ENCODE data around the gene FTO. TPM values are rescaled to one million over a fixed set of nuclear protein-coding genes. Genes with fewer than 3 reads are reported as not detected.

FTO gene
- total RNA-seq, 1 experiment from 2014 or later: 129 TPM

GRCh38 chr16:54152362-54153239 is 448.6 kb downstream of the FTO start:
- H3K27ac ChIP-seq: no peak overlapping the region

GRCh38 chr16:54153240-54153934 is 449.4 kb downstream of the FTO start:
- no peak overlapping the region for H3K4me3 ChIP-seq
- no peak for DNase-seq
- H3K4me1 ChIP-seq: no peaks in the 10 kb centered on the region
- H3K36me3 ChIP-seq: no peaks in the 10 kb centered on the region
- no peaks in the 10 kb centered on the region; the same call in 1 of the 2 replicates for H3K9me3 ChIP-seq (replicated peaks)
- no peak overlapping the region for H3K27ac ChIP-seq
- no peaks in the 10 kb centered on the region for H3K27me3 ChIP-seq

More at GRCh38 chr16:54152362-54153239, 448.6 kb downstream of the FTO start:
- H3K9me3 ChIP-seq (replicated peaks): no peaks in the 10 kb centered on the region; the same call in 1 of the 2 replicates
- no peak overlapping the region for H3K4me3 ChIP-seq
- no peaks in the 10 kb centered on the region for H3K27me3 ChIP-seq
- H3K36me3 ChIP-seq: no peaks in the 10 kb centered on the region
- DNase-seq: no peak
- H3K4me1 ChIP-seq: no peaks in the 10 kb centered on the region

DNA sequence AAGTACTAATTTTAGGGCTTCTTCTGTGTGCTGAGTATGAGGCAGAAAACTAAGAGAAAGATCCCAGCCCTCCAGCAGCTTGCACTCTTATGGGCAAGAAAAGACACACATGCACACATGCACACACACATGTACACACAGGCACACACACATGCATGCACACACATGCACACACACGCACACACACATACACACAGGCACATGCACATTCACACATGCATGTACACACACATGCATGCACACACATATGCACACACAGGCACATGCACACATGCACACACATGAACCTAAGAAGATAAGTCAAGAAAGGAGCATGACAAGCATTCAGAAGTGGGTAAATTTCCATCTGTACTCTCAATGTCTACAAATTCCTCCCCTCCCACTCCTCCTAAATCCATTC is 452.4 kb downstream of the FTO start:
- no peak overlapping the region for H3K4me3 ChIP-seq
- H3K27me3 ChIP-seq: no peaks in the 10 kb centered on the region
- H3K9me3 ChIP-seq (replicated peaks): no peaks in the 10 kb centered on the region
- no peaks in the 10 kb centered on the region for H3K36me3 ChIP-seq
- no peak for DNase-seq
- H3K27ac ChIP-seq: no peak overlapping the region
- H3K4me1 ChIP-seq: no peaks in the 10 kb centered on the region

DNA sequence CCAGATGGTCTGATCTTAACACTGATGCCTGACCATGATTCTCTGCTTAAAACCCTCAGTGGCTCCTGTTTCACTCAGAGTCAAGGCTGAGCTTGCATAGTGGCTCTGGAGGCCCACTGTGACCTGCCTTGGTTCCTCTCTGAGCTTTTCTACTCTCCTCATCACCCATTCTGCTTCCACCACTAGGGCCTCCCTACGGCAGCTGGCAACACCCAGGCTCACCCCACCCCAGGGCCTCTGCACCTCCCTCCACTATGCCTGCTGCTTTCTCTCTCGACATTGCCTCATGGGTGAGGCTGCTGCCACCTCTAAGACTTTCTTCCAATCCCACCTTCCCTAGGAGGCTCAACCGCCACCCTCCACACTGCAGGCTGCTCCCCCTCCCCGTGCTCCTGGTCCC is 455.0 kb downstream of the FTO start:
- H3K27ac ChIP-seq: no peak overlapping the region
- no peaks in the 10 kb centered on the region for H3K27me3 ChIP-seq
- H3K4me1 ChIP-seq: no peaks in the 10 kb centered on the region
- no peak for DNase-seq
- no peak overlapping the region for H3K4me3 ChIP-seq
- no peaks in the 10 kb centered on the region for H3K36me3 ChIP-seq
- no peaks in the 10 kb centered on the region for H3K9me3 ChIP-seq (replicated peaks)

- Histone ChIP-seq H3K27me3 (no peaks in the 10 kb centered on the region), H3K27ac (no peak overlapping the region), H3K4me1 (no peaks in the 10 kb centered on the region), H3K36me3 (no peaks in the 10 kb centered on the region), H3K9me3 (replicated peaks) (no peaks in the 10 kb centered on the region), H3K4me3 (no peak overlapping the region)
- DNase-seq: no peak
Measured at GRCh38 chr16:54159490-54160080, 455.6 kb downstream of the FTO start.

GRCh38 chr16:54160252-54160860 is 456.4 kb downstream of the FTO start:
- Histone ChIP-seq H3K4me3 (no peak overlapping the region), H3K4me1 (no peaks in the 10 kb centered on the region), H3K27me3 (no peaks in the 10 kb centered on the region), H3K9me3 (replicated peaks) (no peaks in the 10 kb centered on the region), H3K27ac (no peak overlapping the region), H3K36me3 (no peaks in the 10 kb centered on the region)
- no peak for DNase-seq

- Histone ChIP-seq H3K36me3 (no peaks in the 10 kb centered on the region), H3K4me3 (no peak overlapping the region)
Measured at GRCh38 chr16:54160939-54161897, 457.3 kb downstream of the FTO start.

GRCh38 chr16:54163197-54163843 is 459.4 kb downstream of the FTO start:
- no peaks in the 10 kb centered on the region for H3K27me3 ChIP-seq
- H3K27ac ChIP-seq: no peak overlapping the region
- H3K4me1 ChIP-seq: no peaks in the 10 kb centered on the region
- DNase-seq: no peak
- no peak overlapping the region for H3K4me3 ChIP-seq
- no peaks in the 10 kb centered on the region for H3K9me3 ChIP-seq (replicated peaks)
- no peaks in the 10 kb centered on the region for H3K36me3 ChIP-seq

More at GRCh38 chr16:54160939-54161897, 457.3 kb downstream of the FTO start:
- no peak overlapping the region for H3K27ac ChIP-seq
- no peaks in the 10 kb centered on the region for H3K9me3 ChIP-seq (replicated peaks)
- no peak for DNase-seq
- H3K4me1 ChIP-seq: no peaks in the 10 kb centered on the region
- no peaks in the 10 kb centered on the region for H3K27me3 ChIP-seq

- H3K27ac ChIP-seq: no peak overlapping the region
- no peak overlapping the region for H3K4me3 ChIP-seq
- H3K27me3 ChIP-seq: no peaks in the 10 kb centered on the region
- H3K9me3 ChIP-seq (replicated peaks): no peaks in the 10 kb centered on the region
- no peaks in the 10 kb centered on the region for H3K4me1 ChIP-seq
- no peak for DNase-seq
- no peaks in the 10 kb centered on the region for H3K36me3 ChIP-seq
Measured at GRCh38 chr16:54164789-54165173, 460.8 kb downstream of the FTO start.

GRCh38 chr16:54165174-54165911 is 461.4 kb downstream of the FTO start:
- Histone ChIP-seq H3K27me3 (no peaks in the 10 kb centered on the region), H3K36me3 (no peaks in the 10 kb centered on the region), H3K27ac (no peak overlapping the region), H3K9me3 (replicated peaks) (no peaks in the 10 kb centered on the region), H3K4me3 (no peak overlapping the region), H3K4me1 (no peaks in the 10 kb centered on the region)
- no peak for DNase-seq

- no peaks in the 10 kb centered on the region for H3K27me3 ChIP-seq
- no peaks in the 10 kb centered on the region for H3K4me1 ChIP-seq
- H3K4me3 ChIP-seq: no peak overlapping the region
- H3K27ac ChIP-seq: no peak overlapping the region
- no peak for DNase-seq
- no peaks in the 10 kb centered on the region for H3K9me3 ChIP-seq (replicated peaks)
- no peaks in the 10 kb centered on the region for H3K36me3 ChIP-seq
Measured at GRCh38 chr16:54165912-54166865, 462.2 kb downstream of the FTO start.

GRCh38 chr16:54169112-54169511 is 465.2 kb downstream of the FTO start:
- Histone ChIP-seq H3K4me3 (no peak overlapping the region), H3K9me3 (replicated peaks) (no peaks in the 10 kb centered on the region), H3K36me3 (no peaks in the 10 kb centered on the region), H3K4me1 (peaks cover 13% of the 10 kb centered on the region), H3K27me3 (0 out of 2 replicates have a peak, but pooled peaks cover 4% of the 10 kb centered on the region), H3K27ac (no peak overlapping the region)
- DNase-seq: no peak
